ENCODE results near the gene ERICH3.
A peak's percentile ranks its signal among the peaks of the same experiment; 100 is the strongest.

Gene ERICH3

GRCh38 chr1:74673351-74674111 is at the start of gene ERICH3:
Gene ERICH3, minus strand, starts transcription at chr1:74673792. Its CDS starts 273 bp downstream, at chr1:74673519.
- peak; percentile 45 for DNase-seq (ENCODE audit: low spot score)

- no peak for DNase-seq (ENCODE audit: low spot score)
Measured at GRCh38 chr1:74717626-74718025, 44.0 kb upstream of the ERICH3 start.

GRCh38 chr1:74716822-74717221 is 43.2 kb upstream of the ERICH3 start:
- DNase-seq (ENCODE audit: low spot score), result no peak

GRCh38 chr1:74715806-74716205 is 42.2 kb upstream of the ERICH3 start:
- DNase-seq (ENCODE audit: low spot score), result no peak

- no peak for DNase-seq (ENCODE audit: low spot score)
Measured at GRCh38 chr1:74715236-74715502, 41.6 kb upstream of the ERICH3 start.

GRCh38 chr1:74714429-74715235 is 41.0 kb upstream of the ERICH3 start:
- DNase-seq (ENCODE audit: low spot score), result no peak

GRCh38 chr1:74713849-74714248 is 40.3 kb upstream of the ERICH3 start:
- no peak for DNase-seq (ENCODE audit: low spot score)

GRCh38 chr1:74712881-74713280 is 39.3 kb upstream of the ERICH3 start:
- no peak for DNase-seq (ENCODE audit: low spot score)

GRCh38 chr1:74703386-74704182 is 30.0 kb upstream of the ERICH3 start:
- no peak for DNase-seq (ENCODE audit: low spot score)

- no peak for DNase-seq (ENCODE audit: low spot score)
Measured at GRCh38 chr1:74699331-74699730, 25.7 kb upstream of the ERICH3 start.

- no peak for DNase-seq (ENCODE audit: low spot score)
Measured at GRCh38 chr1:74697832-74698231, 24.2 kb upstream of the ERICH3 start.

GRCh38 chr1:74693473-74693872 is 19.9 kb upstream of the ERICH3 start:
- no peak for DNase-seq (ENCODE audit: low spot score)

- DNase-seq (ENCODE audit: low spot score), result no peak
Measured at GRCh38 chr1:74690909-74691308, 17.3 kb upstream of the ERICH3 start.

GRCh38 chr1:74690364-74690696 is 16.7 kb upstream of the ERICH3 start:
- DNase-seq (ENCODE audit: low spot score), result no peak

- DNase-seq (ENCODE audit: low spot score), result peak; percentile 54
Measured at GRCh38 chr1:74689621-74690363, 16.2 kb upstream of the ERICH3 start.

- DNase-seq (ENCODE audit: low spot score), result no peak
Measured at GRCh38 chr1:74686928-74687327, 13.3 kb upstream of the ERICH3 start.

- DNase-seq (ENCODE audit: low spot score), result peak; percentile 56
Measured at GRCh38 chr1:74684301-74684700, 10.7 kb upstream of the ERICH3 start.

- peak; percentile 81 for DNase-seq (ENCODE audit: low spot score)
Measured at GRCh38 chr1:74683656-74684055, 10.1 kb upstream of the ERICH3 start.

- no peak for DNase-seq (ENCODE audit: low spot score)
Measured at GRCh38 chr1:74681851-74682250, 8.3 kb upstream of the ERICH3 start.

- no peak for DNase-seq (ENCODE audit: low spot score)
Measured at GRCh38 chr1:74681449-74681848, 7.9 kb upstream of the ERICH3 start.

- no peak for DNase-seq (ENCODE audit: low spot score)
Measured at GRCh38 chr1:74681001-74681400, 7.4 kb upstream of the ERICH3 start.

GRCh38 chr1:74679811-74680210 is 6.2 kb upstream of the ERICH3 start:
- DNase-seq (ENCODE audit: low spot score), result no peak

Measured in putamen (tissue), 1 donor.